Body of pancreas (tissue), 4 donors: Measurements from ENCODE around the gene CD82. TPM values are rescaled to one million over a fixed set of nuclear protein-coding genes. Genes with fewer than 3 reads are reported as not detected.
"Not testable (repeated sequence)": the region's sequence is repeated elsewhere in the genome, so short reads cannot be mapped to it uniquely, and the experiment has no call there.

ENCODE experiments used
- ATAC-seq: fragments of 150-250 bp; one replicate; pipeline ENCODE4 v1.9.1; 2016
- DNase-seq, 4 donors: peaks; one replicate each; pipeline ENCODE4 v3.0.0-alpha.2; 2019
- H3K27ac ChIP-seq, 4 donors: fragments of 200-600 bp; sonication (generic); 1 replicate in 3 of 4; 2 replicates in 1 of 4; pipeline versions ENCODE4 v1.5.1 to v1.6.1; 2016 to 2019; ENCODE audit warnings: mild to moderate bottlenecking in 1 of 4, mixed read lengths in 1 of 4, moderate library complexity in 1 of 4
- H3K27me3 ChIP-seq, 2 donors: fragments of 200-600 bp; sonication (generic); one replicate each; pipeline ENCODE4 v1.6.0; 2016; ENCODE audit warnings: mild to moderate bottlenecking in 1 of 2
- H3K36me3 ChIP-seq, 2 donors: fragments of 200-600 bp; sonication (generic); replicated peaks in 1 of 2; 2 replicates each; pipeline ENCODE4 v1.5.1; 2016; ENCODE audit warnings: low read depth in 2 of 2; ENCODE audit not compliant: insufficient read depth in 1 of 2
- H3K4me1 ChIP-seq: fragments of 200-600 bp; sonication (generic); one replicate; pipeline ENCODE4 v1.6.0; 2016
- H3K4me3 ChIP-seq, 2 donors: fragments of 200-600 bp; sonication (generic); 1 replicate in 1 of 2; 2 replicates in 1 of 2; pipeline ENCODE4 v1.5.1; 2016 to 2019
- H3K9me3 ChIP-seq, 3 donors: fragments of 200-600 bp; sonication (generic); 1 replicate in 2 of 3; 2 replicates in 1 of 3; pipeline ENCODE4 v1.5.1; 2016
- CTCF ChIP-seq, 7 experiments: fragments of 450-650 bp in 4 of 7; fragments of 200-600 bp in 3 of 7; sonication (generic) in 3 of 7; IDR thresholded peaks; one replicate each; pipeline ENCODE4 v1.5.1; 2016 to 2019; ENCODE audit warnings: antibody characterized with exemption in 7 of 7
- POLR2A ChIP-seq, 3 donors: fragments of 450-650 bp; IDR thresholded peaks; one replicate each; pipeline ENCODE4 v1.6.1; 2016; ENCODE audit warnings: antibody characterized with exemption in 3 of 3, mild to moderate bottlenecking in 2 of 3
- WGBS, 2 donors: methylation state at CpG; one replicate each; pipeline ENCODE4 v1.1.5; 2017; 5-methylcytosine and 5-hydroxymethylcytosine counted together
- intact Hi-C: fragments of 100-400 bp; cut with DNase I; formaldehyde crosslinking; loops from one replicate; pipeline ENCODE4 v1.15.1; 2023
- total RNA-seq, 2 donors: library from RNA; depleted of rRNA; stranded (reverse); fragments of >200 nt; gene quantifications; one replicate each; pipeline ENCODE4 v1.1.0, GENCODE V29; 2016

Gene CD82
- total RNA-seq, 2 donors from 2014 or later: 11.4 to 13.5 TPM

GRCh38 chr11:44638032-44638431, 72.6 kb downstream of the CD82 start:
- H3K9me3 ChIP-seq: no peaks in the 10 kb centered on the region
- TF ChIP-seq POLR2A (IDR thresholded peaks at IDR 0.05) (no peak), CTCF (IDR thresholded peaks at IDR 0.05) (no peak)
- intact Hi-C loops: no loop called here
- no peaks in the 10 kb centered on the region for H3K27me3 ChIP-seq
- no peak for ATAC-seq
- peaks cover 8% of the 10 kb centered on the region for H3K4me1 ChIP-seq
- no peak for DNase-seq
- no peak overlapping the region for H3K27ac ChIP-seq
- WGBS, 2 donors: 70 to 74% methylated on average over 7 of the region's 7 CpGs
- H3K36me3 ChIP-seq: no peaks in the 10 kb centered on the region
- no peak overlapping the region for H3K4me3 ChIP-seq

- H3K27ac ChIP-seq: no peak overlapping the region
- DNase-seq (no peak), ATAC-seq (no peak)
- no peak for TF ChIP-seq POLR2A (IDR thresholded peaks at IDR 0.05)
- TF ChIP-seq CTCF (IDR thresholded peaks at IDR 0.05): no peak
- H3K4me1 ChIP-seq: no peaks in the 10 kb centered on the region
- WGBS, 2 donors: 25 to 39% methylated on average over 1 of the region's 1 CpG
- intact Hi-C loops: no loop called here
- no peak overlapping the region for H3K4me3 ChIP-seq
- no peaks in the 10 kb centered on the region for H3K36me3 ChIP-seq
- no peaks in the 10 kb centered on the region for H3K27me3 ChIP-seq
- H3K9me3 ChIP-seq: no peaks in the 10 kb centered on the region
These were observed 77.8 kb downstream of the CD82 start for GRCh38 chr11:44643217-44643616.

- H3K4me1 ChIP-seq: no peaks in the 10 kb centered on the region
- H3K4me3 ChIP-seq: no peak overlapping the region
- 54 to 68% methylated on average over 3 of the region's 3 CpGs for WGBS, 2 donors
- H3K9me3 ChIP-seq: no peaks in the 10 kb centered on the region
- ATAC-seq: no peak
- no peaks in the 10 kb centered on the region for H3K36me3 ChIP-seq
- DNase-seq: no peak
- TF ChIP-seq POLR2A (IDR thresholded peaks at IDR 0.05) (no peak), CTCF (IDR thresholded peaks at IDR 0.05) (no peak)
- intact Hi-C loops: no loop called here
- H3K27me3 ChIP-seq: no peaks in the 10 kb centered on the region
- H3K27ac ChIP-seq: no peak overlapping the region
These were observed 80.4 kb downstream of the CD82 start for GRCh38 chr11:44645827-44646226.

- WGBS, 2 donors: 49 to 60% methylated on average over 6 of the region's 6 CpGs
- H3K4me1 ChIP-seq, intact Hi-C loops, H3K27me3 ChIP-seq, H3K27ac ChIP-seq, H3K4me3 ChIP-seq, DNase-seq, ATAC-seq, H3K36me3 ChIP-seq, H3K9me3 ChIP-seq: not testable (repeated sequence)
These were observed 81.9 kb downstream of the CD82 start for GRCh38 chr11:44647255-44647955.

- no peaks in the 10 kb centered on the region for H3K4me1 ChIP-seq
- 44 to 56% methylated on average over 1 of the region's 1 CpG for WGBS, 2 donors
- intact Hi-C loops: no loop called here
- H3K4me3 ChIP-seq: no peak overlapping the region
- H3K27ac ChIP-seq: no peak overlapping the region
- ATAC-seq: no peak
- no peaks in the 10 kb centered on the region for H3K36me3 ChIP-seq
- no peaks in the 10 kb centered on the region for H3K9me3 ChIP-seq
- TF ChIP-seq CTCF (IDR thresholded peaks at IDR 0.05) (no peak), POLR2A (IDR thresholded peaks at IDR 0.05) (no peak)
- H3K27me3 ChIP-seq: no peaks in the 10 kb centered on the region
- no peak for DNase-seq
These were observed 82.6 kb downstream of the CD82 start for GRCh38 chr11:44648109-44648508.
